Vagina (tissue), 2 donors: ENCODE data around the gene F12. TPM values are rescaled to one million over a fixed set of nuclear protein-coding genes. Genes with fewer than 3 reads are reported as not detected.
"Not testable (repeated sequence)": the region's sequence is repeated elsewhere in the genome, so short reads cannot be mapped to it uniquely, and the experiment has no call there.

Experiments
- DNase-seq, 2 donors: peaks; one replicate each; pipeline ENCODE4 v3.0.0-alpha.2; 2017; ENCODE audit errors: extremely low spot score in 2 of 2
- H3K27ac ChIP-seq: fragments of 200-600 bp; sonication (generic); one replicate; pipeline ENCODE4 v1.5.1; 2019
- H3K27me3 ChIP-seq: fragments of 200-600 bp; sonication (generic); one replicate; pipeline ENCODE4 v1.5.1; 2019
- H3K36me3 ChIP-seq, 2 donors: fragments of 200-600 bp; sonication (generic); one replicate each; pipeline ENCODE4 v1.5.1; 2017 to 2019
- H3K4me1 ChIP-seq: fragments of 200-600 bp; sonication (generic); one replicate; pipeline ENCODE4 v1.5.1; 2019
- H3K4me3 ChIP-seq, 2 donors: fragments of 200-600 bp; sonication (generic); 1 replicate in 1 of 2; 2 replicates in 1 of 2; pipeline ENCODE4 v1.5.1; 2016 to 2019
- H3K9me3 ChIP-seq: fragments of 200-600 bp; sonication (generic); one replicate; pipeline ENCODE4 v1.5.1; 2019
- CTCF ChIP-seq, 3 experiments: fragments of 450-650 bp in 2 of 3; fragments of 200-600 bp in 1 of 3; sonication (generic) in 1 of 3; IDR thresholded peaks; one replicate each; pipeline ENCODE4 v1.5.1; 2017 to 2019; ENCODE audit warnings: antibody characterized with exemption in 3 of 3, mild to moderate bottlenecking in 2 of 3, moderate library complexity in 2 of 3
- POLR2A ChIP-seq, 2 donors: fragments of 450-650 bp; IDR thresholded peaks; one replicate each; pipeline ENCODE4 v1.6.1; 2017; ENCODE audit warnings: antibody characterized with exemption in 2 of 2, mild to moderate bottlenecking in 2 of 2, moderate library complexity in 2 of 2
- POLR2AphosphoS5 ChIP-seq, 2 donors: sonication (generic); formaldehyde crosslinking; IDR thresholded peaks; one replicate each; pipeline ENCODE4 v1.9.0; 2017; ENCODE audit warnings: antibody characterized with exemption in 2 of 2, mild to moderate bottlenecking in 2 of 2, low read depth in 1 of 2; ENCODE audit not compliant: insufficient read depth in 1 of 2
- intact Hi-C: fragments of 100-400 bp; cut with DNase I; formaldehyde crosslinking; loops from one replicate; pipeline ENCODE4 v1.15.1; 2023
- total RNA-seq: library from RNA; depleted of rRNA; stranded (reverse); fragments of >200 nt; gene quantifications from one replicate; pipeline ENCODE4 v1.2.3, GENCODE V29; 2016

The F12 gene
- total RNA-seq, 1 donor from 2014 or later, result 5.2 TPM

GRCh38 chr5:177425196-177425800 is 15.9 kb upstream of the F12 start:
- intact Hi-C loops, result no loop called here
- Histone ChIP-seq H3K27me3 (no peaks in the 10 kb centered on the region), H3K27ac (peak overlapping the region; percentile 93), H3K36me3 (no peaks in the 10 kb centered on the region), H3K4me3 (peak overlapping the region; percentile 54 to 58), H3K9me3 (no peaks in the 10 kb centered on the region), H3K4me1 (peaks cover 42% of the 10 kb centered on the region)
- no peak for DNase-seq
- TF ChIP-seq POLR2AphosphoS5 (IDR thresholded peaks at IDR 0.05; ENCODE audit: insufficient read depth in 1 of 2, low read depth in 1 of 2) (no peak), POLR2A (IDR thresholded peaks at IDR 0.05) (no peak), CTCF (IDR thresholded peaks at IDR 0.05) (no peak)

GRCh38 chr5:177423671-177424070 is 14.3 kb upstream of the F12 start:
- intact Hi-C loops, result no loop called here
- Histone ChIP-seq H3K27me3 (no peaks in the 10 kb centered on the region), H3K4me1 (peaks cover 27% of the 10 kb centered on the region), H3K4me3 (no peak overlapping the region), H3K36me3 (no peaks in the 10 kb centered on the region), H3K9me3 (no peaks in the 10 kb centered on the region), H3K27ac (no peak overlapping the region)
- no peak for DNase-seq
- TF ChIP-seq POLR2A (IDR thresholded peaks at IDR 0.05), result no peak
- no peak for TF ChIP-seq CTCF (IDR thresholded peaks at IDR 0.05)
- no peak for TF ChIP-seq POLR2AphosphoS5 (IDR thresholded peaks at IDR 0.05; ENCODE audit: insufficient read depth in 1 of 2, low read depth in 1 of 2)

- Histone ChIP-seq H3K9me3 (no peaks in the 10 kb centered on the region), H3K4me1 (peaks cover 8% of the 10 kb centered on the region), H3K36me3 (no peaks in the 10 kb centered on the region), H3K27me3 (no peaks in the 10 kb centered on the region), H3K27ac (no peak overlapping the region), H3K4me3 (no peak overlapping the region)
- TF ChIP-seq POLR2AphosphoS5 (IDR thresholded peaks at IDR 0.05; ENCODE audit: insufficient read depth in 1 of 2, low read depth in 1 of 2), result no peak
- no peak for TF ChIP-seq POLR2A (IDR thresholded peaks at IDR 0.05)
- no peak for TF ChIP-seq CTCF (IDR thresholded peaks at IDR 0.05)
- DNase-seq, result no peak
- intact Hi-C loops, result no loop called here
These were observed 11.9 kb upstream of the F12 start for GRCh38 chr5:177421062-177421798.

GRCh38 chr5:177420472-177420871 is 11.1 kb upstream of the F12 start:
- H3K9me3 ChIP-seq, intact Hi-C loops, H3K4me1 ChIP-seq, DNase-seq, H3K27me3 ChIP-seq, H3K27ac ChIP-seq, H3K36me3 ChIP-seq, H3K4me3 ChIP-seq: not testable (repeated sequence)

- no peaks in the 10 kb centered on the region for H3K27me3 ChIP-seq
- intact Hi-C loops, result no loop called here
- DNase-seq, result no peak
- no peaks in the 10 kb centered on the region for H3K36me3 ChIP-seq
- H3K9me3 ChIP-seq, result no peaks in the 10 kb centered on the region
- H3K27ac ChIP-seq, result no peak overlapping the region
- H3K4me3 ChIP-seq, result no peak overlapping the region
- TF ChIP-seq CTCF (IDR thresholded peaks at IDR 0.05) (no peak), POLR2AphosphoS5 (IDR thresholded peaks at IDR 0.05; ENCODE audit: insufficient read depth in 1 of 2, low read depth in 1 of 2) (no peak), POLR2A (IDR thresholded peaks at IDR 0.05) (no peak)
- no peaks in the 10 kb centered on the region for H3K4me1 ChIP-seq
These were observed 9.7 kb upstream of the F12 start for GRCh38 chr5:177419046-177419445.

GRCh38 chr5:177417081-177417480 is 7.7 kb upstream of the F12 start:
- intact Hi-C loops, H3K4me3 ChIP-seq, H3K27me3 ChIP-seq, H3K27ac ChIP-seq, H3K4me1 ChIP-seq, H3K36me3 ChIP-seq, DNase-seq, H3K9me3 ChIP-seq: not testable (repeated sequence)
